Liver (tissue), 9 donors: ENCODE measurements around the gene BMPER. TPM values are rescaled to one million over a fixed set of nuclear protein-coding genes. Genes with fewer than 3 reads are reported as not detected.

Experiments used
- DNase-seq: peaks from one replicate; pipeline ENCODE4 v3.0.0-alpha.2; 2017; ENCODE audit warnings: low spot score
- H3K27ac ChIP-seq, 2 donors: one replicate each; pipeline ENCODE4 v1.7.0; 2013; ENCODE audit warnings: inconsistent platforms in 2 of 2, low read length in 2 of 2, control low read depth in 1 of 2, low read depth in 1 of 2, mild to moderate bottlenecking in 1 of 2
- H3K27me3 ChIP-seq, 4 donors: one replicate each; pipeline versions ENCODE4 v1.6.1 to v1.7.0; 2013; ENCODE audit warnings: low read length in 3 of 4, inconsistent platforms in 1 of 4, mild to moderate bottlenecking in 1 of 4, moderate library complexity in 1 of 4; ENCODE audit not compliant: control insufficient read depth in 4 of 4, insufficient read depth in 4 of 4
- H3K36me3 ChIP-seq, 4 donors: one replicate each; pipeline versions ENCODE4 v1.6.1 to v1.7.0; 2013; ENCODE audit warnings: low read length in 3 of 4, mild to moderate bottlenecking in 3 of 4, low read depth in 1 of 4, moderate library complexity in 1 of 4; ENCODE audit not compliant: control insufficient read depth in 4 of 4, insufficient read depth in 3 of 4
- H3K4me1 ChIP-seq, 4 donors: one replicate each; pipeline versions ENCODE4 v1.6.1 to v1.7.0; 2013; ENCODE audit warnings: low read length in 3 of 4, mild to moderate bottlenecking in 3 of 4, moderate library complexity in 1 of 4; ENCODE audit not compliant: control insufficient read depth in 4 of 4, insufficient read depth in 4 of 4
- H3K4me3 ChIP-seq, 3 donors: one replicate each; pipeline versions ENCODE4 v1.6.1 to v1.7.0; 2013; ENCODE audit warnings: low read length in 3 of 3, control low read depth in 1 of 3, low read depth in 1 of 3, mild to moderate bottlenecking in 1 of 3
- H3K9ac ChIP-seq, 2 donors: one replicate each; pipeline ENCODE4 v1.7.0; 2013; ENCODE audit warnings: low read length in 2 of 2, mild to moderate bottlenecking in 2 of 2, moderate library complexity in 2 of 2, control low read depth in 1 of 2, low read depth in 1 of 2
- H3K9me3 ChIP-seq, 4 donors: one replicate each; pipeline versions ENCODE4 v1.6.1 to v1.7.0; 2013; ENCODE audit warnings: low read length in 3 of 4; ENCODE audit not compliant: control insufficient read depth in 4 of 4
- CTCF ChIP-seq: fragments of 150-350 bp; IDR thresholded peaks from 2 replicates; pipeline ENCODE4 v1.5.1; 2017; ENCODE audit warnings: improper control_type of control experiment, low read depth, low read length; ENCODE audit not compliant: missing input control
- FOXA1 ChIP-seq: IDR thresholded peaks from 2 replicates; pipeline ENCODE4 v1.6.1; 2016; ENCODE audit warnings: antibody characterized with exemption
- FOXA2 ChIP-seq: IDR thresholded peaks from 2 replicates; pipeline ENCODE4 v1.6.1; 2016; ENCODE audit warnings: antibody characterized with exemption
- GABPA ChIP-seq, 2 donors: IDR thresholded peaks in 1 of 2; conservative IDR thresholded peaks in 1 of 2; 2 replicates each; pipeline ENCODE4 v1.6.1; 2016; ENCODE audit warnings: antibody characterized with exemption in 2 of 2, mild to moderate bottlenecking in 1 of 2, moderate library complexity in 1 of 2
- HNF4G ChIP-seq: IDR thresholded peaks from 2 replicates; pipeline ENCODE4 v1.6.1; 2016; ENCODE audit warnings: antibody characterized with exemption
- JUND ChIP-seq, 2 donors: IDR thresholded peaks; 2 replicates each; pipeline ENCODE4 v1.6.1; 2016; ENCODE audit warnings: antibody characterized with exemption in 2 of 2
- RAD21 ChIP-seq, 2 donors: IDR thresholded peaks; 2 replicates each; pipeline ENCODE4 v1.6.1; 2016; ENCODE audit warnings: antibody characterized with exemption in 2 of 2, mild to moderate bottlenecking in 2 of 2
- RXRA ChIP-seq, 2 donors: IDR thresholded peaks; 2 replicates each; pipeline ENCODE4 v1.6.1; 2017 to 2018; ENCODE audit warnings: antibody characterized with exemption in 2 of 2, mild to moderate bottlenecking in 1 of 2
- SP1 ChIP-seq: IDR thresholded peaks from 2 replicates; pipeline ENCODE4 v1.6.1; 2018; ENCODE audit warnings: antibody characterized with exemption, mild to moderate bottlenecking
- TAF1 ChIP-seq: conservative IDR thresholded peaks from 2 replicates; pipeline ENCODE4 v1.6.1; 2016; ENCODE audit warnings: antibody characterized with exemption, mild to moderate bottlenecking
- YY1 ChIP-seq: IDR thresholded peaks from 2 replicates; pipeline ENCODE4 v1.6.1; 2016; ENCODE audit warnings: antibody characterized with exemption, mild to moderate bottlenecking
- WGBS: extraction: QIAGEN DNeasy Blood & Tissue Kit; methylation state at CpG from one replicate; pipeline ENCODE4 v1.1.7; 2013; 5-methylcytosine and 5-hydroxymethylcytosine counted together
- polyA plus RNA-seq, 2 donors: library from polyadenylated mRNA; stranded (reverse) in 1 of 2; unstranded in 1 of 2; fragments of 200-250 nt in 1 of 2; fragments of >200 nt in 1 of 2; fragmentation: Nextera tagmentation in 1 of 2; extraction: Ambion mirVana in 1 of 2; gene quantifications; one replicate each; pipeline versions ENCODE4 v1.2.1 to v1.2.3, GENCODE V29; 2013 to 2015
- total RNA-seq, 2 donors: library from RNA; depleted of rRNA; stranded (reverse); fragments of >200 nt; gene quantifications; one replicate each; pipeline ENCODE4 v1.2.3, GENCODE V29; 2014
- TF ChIP-seq, protein P1 (sequence below): IDR thresholded peaks from 2 replicates; pipeline ENCODE4 v1.6.1; 2016; ENCODE audit warnings: antibody characterized with exemption
- TF ChIP-seq, protein P2 (sequence below): IDR thresholded peaks from 2 replicates; pipeline ENCODE4 v1.6.1; 2016; ENCODE audit warnings: antibody characterized with exemption
- TF ChIP-seq, protein P3 (sequence below): IDR thresholded peaks from 2 replicates; pipeline ENCODE4 v1.6.1; 2016; ENCODE audit warnings: antibody characterized with exemption
- donor health status: healthy.
- donor health status: healthy.
- donor health status: healthy.
- donor health status: healthy.
- donor health status: healthy.

Gene BMPER
- total and polyA plus RNA-seq, 4 donors: 4.0 to 8.5 (median 6.2) TPM

GRCh38 chr7:33892945-33893344, 12.4 kb upstream of the BMPER start:
- Histone ChIP-seq H3K9ac (no peak overlapping the region), H3K27ac (no peak overlapping the region), H3K36me3 (no peaks in the 10 kb centered on the region), H3K4me1 (peaks cover 0 to 3% (median 1%) of the 10 kb centered on the region in 4 donors), H3K9me3 (no peaks in the 10 kb centered on the region), H3K4me3 (no peak overlapping the region), H3K27me3 (peaks cover 0 to 6% (median 0%) of the 10 kb centered on the region in 4 donors)
- WGBS: 79% methylated on average over 4 of the region's 4 CpGs
- TF ChIP-seq, protein P1, sequence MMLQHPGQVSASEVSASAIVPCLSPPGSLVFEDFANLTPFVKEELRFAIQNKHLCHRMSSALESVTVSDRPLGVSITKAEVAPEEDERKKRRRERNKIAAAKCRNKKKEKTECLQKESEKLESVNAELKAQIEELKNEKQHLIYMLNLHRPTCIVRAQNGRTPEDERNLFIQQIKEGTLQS: no peak
- TF ChIP-seq JUND (IDR thresholded peaks at IDR 0.05) (no peak), FOXA1 (no peak)
- no peak for DNase-seq

DNA sequence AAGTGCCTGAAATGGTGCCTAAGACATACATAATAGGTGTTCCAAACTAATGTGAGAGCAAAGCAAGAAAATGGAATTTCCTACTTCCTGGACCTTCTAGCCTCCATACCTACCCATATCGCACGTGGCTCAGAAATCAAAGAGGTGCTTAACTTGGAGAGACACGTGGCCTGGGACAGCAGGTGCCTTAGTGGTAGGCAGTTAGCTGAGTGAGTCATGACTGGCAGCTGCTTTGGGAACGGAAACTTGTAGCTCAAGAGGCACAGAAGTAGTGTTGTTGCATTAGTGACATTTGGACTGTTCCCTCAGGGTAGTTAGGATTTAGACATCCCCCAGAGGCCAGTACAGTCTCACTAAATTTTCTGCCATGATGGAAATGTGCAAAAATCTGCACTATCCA, 12.0 kb upstream of the BMPER start:
- Histone ChIP-seq H3K27me3 (peaks cover 0 to 6% (median 0%) of the 10 kb centered on the region in 4 donors), H3K4me1 (peaks cover 0 to 3% (median 1%) of the 10 kb centered on the region in 4 donors), H3K9me3 (no peaks in the 10 kb centered on the region), H3K36me3 (no peaks in the 10 kb centered on the region), H3K4me3 (no peak overlapping the region), H3K9ac (no peak overlapping the region), H3K27ac (no peak overlapping the region)
- no peak for DNase-seq
- WGBS: 82% methylated on average over 4 of the region's 4 CpGs
- no peak for TF ChIP-seq RAD21 (IDR thresholded peaks at IDR 0.05)
- TF ChIP-seq, protein P2, sequence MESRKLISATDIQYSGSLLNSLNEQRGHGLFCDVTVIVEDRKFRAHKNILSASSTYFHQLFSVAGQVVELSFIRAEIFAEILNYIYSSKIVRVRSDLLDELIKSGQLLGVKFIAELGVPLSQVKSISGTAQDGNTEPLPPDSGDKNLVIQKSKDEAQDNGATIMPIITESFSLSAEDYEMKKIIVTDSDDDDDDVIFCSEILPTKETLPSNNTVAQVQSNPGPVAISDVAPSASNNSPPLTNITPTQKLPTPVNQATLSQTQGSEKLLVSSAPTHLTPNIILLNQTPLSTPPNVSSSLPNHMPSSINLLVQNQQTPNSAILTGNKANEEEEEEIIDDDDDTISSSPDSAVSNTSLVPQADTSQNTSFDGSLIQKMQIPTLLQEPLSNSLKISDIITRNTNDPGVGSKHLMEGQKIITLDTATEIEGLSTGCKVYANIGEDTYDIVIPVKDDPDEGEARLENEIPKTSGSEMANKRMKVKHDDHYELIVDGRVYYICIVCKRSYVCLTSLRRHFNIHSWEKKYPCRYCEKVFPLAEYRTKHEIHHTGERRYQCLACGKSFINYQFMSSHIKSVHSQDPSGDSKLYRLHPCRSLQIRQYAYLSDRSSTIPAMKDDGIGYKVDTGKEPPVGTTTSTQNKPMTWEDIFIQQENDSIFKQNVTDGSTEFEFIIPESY: no peak
- no peak for TF ChIP-seq TAF1
- TF ChIP-seq SP1: no peak
- no peak for TF ChIP-seq HNF4G
- TF ChIP-seq, protein P3, sequence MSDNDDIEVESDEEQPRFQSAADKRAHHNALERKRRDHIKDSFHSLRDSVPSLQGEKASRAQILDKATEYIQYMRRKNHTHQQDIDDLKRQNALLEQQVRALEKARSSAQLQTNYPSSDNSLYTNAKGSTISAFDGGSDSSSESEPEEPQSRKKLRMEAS: no peak
- TF ChIP-seq FOXA1: no peak
- TF ChIP-seq GABPA (IDR thresholded peaks at IDR 0.05 in 1 of 2, conservative IDR thresholded peaks at IDR 0.05 in 1 of 2): no peak
- no peak for TF ChIP-seq RXRA (IDR thresholded peaks at IDR 0.05)
- no peak for TF ChIP-seq CTCF
- TF ChIP-seq YY1: no peak
- TF ChIP-seq FOXA2: no peak
- TF ChIP-seq, protein P1: no peak
